SK-N-SH (cell line): ENCODE data around the gene ADAMTS3. TPM values are rescaled to one million over a fixed set of nuclear protein-coding genes. Genes with fewer than 3 reads are reported as not detected.

Experiments
- CTCF ChIA-PET: fragments of 300-600, 350-600 bp; formaldehyde crosslinking; extraction: SDS; loops from one replicate; lab custom pipeline; 2021; lab: Yijun Ruan, JAX
- POLR2A ChIA-PET: fragments of 350-600 bp; sonication (Branson Sonifier 250); formaldehyde crosslinking; extraction: SDS; loops from one replicate; lab custom pipeline; 2020; ENCODE audit warnings: antibody characterized with exemption, inconsistent platforms; lab: Yijun Ruan, JAX
- DNase-seq: peaks from one replicate; pipeline ENCODE4 v3.0.0; 2012
- H2AFZ ChIP-seq: fragments of 200-600 bp; sonication (generic); 2 replicates; pipeline ENCODE4 v1.8.1; 2016; ENCODE audit warnings: antibody characterized with exemption, mild to moderate bottlenecking, low read depth
- H3F3A ChIP-seq: fragments of 200-600 bp; sonication (generic); replicated peaks from 2 replicates; pipeline ENCODE3; 2016; ENCODE audit warnings: antibody characterized with exemption, mild to moderate bottlenecking; ENCODE audit not compliant: insufficient read depth
- H3K27ac ChIP-seq, 2 experiments: fragments of 200-500 bp in 1 of 2; fragments of 200-600 bp in 1 of 2; sonication (Bioruptor generic) in 1 of 2; sonication (generic), shearing (Covaris generic) in 1 of 2; 2 replicates each; pipeline versions ENCODE4 v1.5.1 to v1.6.1; 2014 to 2016; ENCODE audit warnings: low read depth in 2 of 2, inconsistent platforms in 1 of 2, low read length in 1 of 2, mild to moderate bottlenecking in 1 of 2, mixed read lengths in 1 of 2
- H3K27me3 ChIP-seq: fragments of 200-600 bp; sonication (generic), shearing (Covaris generic); 2 replicates; pipeline ENCODE4 v1.6.1; 2016; ENCODE audit warnings: mixed run types; ENCODE audit not compliant: insufficient read depth
- H3K36me3 ChIP-seq, 2 experiments: fragments of 200-500 bp in 1 of 2; fragments of 200-600 bp in 1 of 2; sonication (Bioruptor generic) in 1 of 2; sonication (generic) in 1 of 2; replicated peaks in 1 of 2; 2 replicates each; pipeline versions ENCODE3 to v1.5.1; 2014 to 2016; ENCODE audit warnings: low read length in 1 of 2, mild to moderate bottlenecking in 1 of 2; ENCODE audit not compliant: insufficient read depth in 2 of 2, control insufficient read depth in 1 of 2
- H3K4me1 ChIP-seq, 2 experiments: fragments of 200-500 bp in 1 of 2; fragments of 200-600 bp in 1 of 2; sonication (Bioruptor generic) in 1 of 2; sonication (generic), shearing (Covaris generic) in 1 of 2; 2 replicates each; pipeline versions ENCODE4 v1.5.1 to v1.6.1; 2014 to 2016; ENCODE audit warnings: low read depth in 1 of 2, low read length in 1 of 2, mixed run types in 1 of 2; ENCODE audit not compliant: insufficient read depth in 2 of 2, control insufficient read depth in 1 of 2
- H3K4me2 ChIP-seq: fragments of 200-600 bp; sonication (generic), shearing (Covaris generic); 2 replicates; pipeline ENCODE4 v1.6.1; 2017; ENCODE audit warnings: mixed run types
- H3K4me3 ChIP-seq, 2 experiments: fragments of 200-500 bp in 1 of 2; fragments of 200-600 bp in 1 of 2; sonication (Bioruptor generic) in 1 of 2; sonication (generic), shearing (Covaris generic) in 1 of 2; 2 replicates each; pipeline versions ENCODE4 v1.5.1 to v1.8.1; 2014 to 2016; ENCODE audit warnings: low read depth in 2 of 2, inconsistent platforms in 1 of 2, low read length in 1 of 2, mild to moderate bottlenecking in 1 of 2, mixed read lengths in 1 of 2, moderate library complexity in 1 of 2
- H3K79me2 ChIP-seq: fragments of 200-600 bp; sonication (generic); 2 replicates; pipeline ENCODE4 v1.8.1; 2017; ENCODE audit warnings: mild to moderate bottlenecking; ENCODE audit not compliant: insufficient read depth
- H3K9ac ChIP-seq: fragments of 200-600 bp; sonication (generic); 2 replicates; pipeline ENCODE4 v1.6.1; 2017; ENCODE audit warnings: mixed run types
- H3K9me2 ChIP-seq: fragments of 200-600 bp; sonication (generic); 2 replicates; pipeline ENCODE4 v1.6.1; 2017; ENCODE audit warnings: mixed run types
- H3K9me3 ChIP-seq: fragments of 200-600 bp; sonication (generic); 2 replicates; pipeline ENCODE4 v1.6.1; 2017; ENCODE audit warnings: mixed run types, mild to moderate bottlenecking, moderate library complexity
- H4K20me1 ChIP-seq: fragments of 200-600 bp; sonication (generic); 2 replicates; pipeline ENCODE4 v1.6.1; 2017; ENCODE audit warnings: mild to moderate bottlenecking, mixed run types; ENCODE audit not compliant: insufficient read depth
- EP300 ChIP-seq, 2 experiments: IDR thresholded peaks; 2 replicates each; pipeline versions ENCODE4 v1.4.0 to v1.6.1; 2012; ENCODE audit warnings: borderline replicate concordance in 1 of 2, low read depth in 1 of 2, low read length in 1 of 2
- MEF2A ChIP-seq: IDR thresholded peaks from 2 replicates; pipeline ENCODE4 v1.4.0; 2012; ENCODE audit warnings: low read depth, borderline replicate concordance
- MXI1 ChIP-seq: IDR thresholded peaks from 2 replicates; pipeline ENCODE4 v1.6.1; 2012; ENCODE audit warnings: mild to moderate bottlenecking, low read depth, low read length, improper control_type of control experiment
- NFIC ChIP-seq: IDR thresholded peaks from 2 replicates; pipeline ENCODE4 v1.4.0; 2012; ENCODE audit warnings: borderline replicate concordance
- POLR2AphosphoS5 ChIP-seq: IDR thresholded peaks from 2 replicates; pipeline ENCODE4 v1.6.1; 2012; ENCODE audit warnings: low read depth, low read length
- RXRA ChIP-seq: IDR thresholded peaks from 2 replicates; pipeline ENCODE4 v1.4.0; 2012; ENCODE audit warnings: low read depth, mild to moderate bottlenecking, borderline replicate concordance
- SIN3A ChIP-seq: IDR thresholded peaks from 2 replicates; pipeline ENCODE4 v1.6.1; 2012; ENCODE audit warnings: low read depth, mild to moderate bottlenecking, low read length, moderate library complexity, borderline replicate concordance
- TCF12 ChIP-seq: IDR thresholded peaks from 2 replicates; pipeline ENCODE4 v1.4.0; 2012
- whole genome bisulfite sequencing: methylation state at CpG from one replicate; pipeline ENCODE4 v1.1.6; 2017; ENCODE audit warnings: low lambda C conversion rate; 5-methylcytosine and 5-hydroxymethylcytosine counted together
- polyA plus RNA-seq, 3 experiments: library from polyadenylated mRNA; depleted of rRNA; stranded (reverse); fragments of >200 nt; gene quantifications; 2 replicates each; pipeline ENCODE4 v1.2.3, GENCODE V29; 2012
- TF ChIP-seq, protein P1 (sequence below): fragments of 200-600 bp; sonication (generic); IDR thresholded peaks from 2 replicates; pipeline ENCODE4 v1.6.1; 2017; ENCODE audit warnings: antibody characterized with exemption, mild to moderate bottlenecking, moderate library complexity
- TF ChIP-seq, protein P2 (sequence below): IDR thresholded peaks from 2 replicates; pipeline ENCODE4; 2012

ADAMTS3 gene
- polyA plus RNA-seq, 1 of the 3 experiments (the other 2 are of a cell fraction): 0.99 TPM

DNA sequence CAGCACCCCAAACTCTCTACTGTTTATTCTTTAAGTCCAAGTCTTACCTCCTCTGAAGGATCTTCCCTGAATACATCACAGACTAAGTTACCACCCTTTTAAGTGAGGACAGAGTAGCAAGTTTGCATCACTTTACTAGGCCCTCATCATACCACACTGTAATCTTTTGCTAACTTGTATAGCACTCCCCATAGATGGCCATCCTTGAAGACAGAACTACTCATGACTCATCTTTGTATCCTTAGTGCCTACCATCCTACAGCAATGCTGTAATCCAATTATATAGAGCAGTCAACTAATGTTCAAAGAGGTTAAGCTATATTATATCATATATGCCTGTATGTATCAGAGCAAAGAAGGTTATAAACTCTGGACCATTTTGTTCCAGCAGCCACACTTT is 101.4 kb downstream of the ADAMTS3 start:
- POLR2A ChIA-PET: no interaction called here
- no peaks in the 10 kb centered on the region for H3K79me2 ChIP-seq
- H3K27ac ChIP-seq: no peak overlapping the region
- no peak for DNase-seq
- no peak overlapping the region for H3K4me3 ChIP-seq
- H3K4me2 ChIP-seq: no peak overlapping the region
- no peaks in the 10 kb centered on the region for H3K9me2 ChIP-seq
- no peaks in the 10 kb centered on the region for H3K9me3 ChIP-seq
- H3K36me3 ChIP-seq: no peaks in the 10 kb centered on the region
- H3K4me1 ChIP-seq: peaks cover 0 to 11% of the 10 kb centered on the region in 2 experiments; a peak in 2 of 4 replicates
- no peak overlapping the region for H3K9ac ChIP-seq
- TF ChIP-seq POLR2AphosphoS5 (no peak), RXRA (no peak), MEF2A (no peak), EP300 (IDR thresholded peaks at IDR 0.05; ENCODE audit: borderline replicate concordance in 1 of 2, low read depth in 1 of 2, low read length in 1 of 2) (no peak)
- TF ChIP-seq, protein P1, sequence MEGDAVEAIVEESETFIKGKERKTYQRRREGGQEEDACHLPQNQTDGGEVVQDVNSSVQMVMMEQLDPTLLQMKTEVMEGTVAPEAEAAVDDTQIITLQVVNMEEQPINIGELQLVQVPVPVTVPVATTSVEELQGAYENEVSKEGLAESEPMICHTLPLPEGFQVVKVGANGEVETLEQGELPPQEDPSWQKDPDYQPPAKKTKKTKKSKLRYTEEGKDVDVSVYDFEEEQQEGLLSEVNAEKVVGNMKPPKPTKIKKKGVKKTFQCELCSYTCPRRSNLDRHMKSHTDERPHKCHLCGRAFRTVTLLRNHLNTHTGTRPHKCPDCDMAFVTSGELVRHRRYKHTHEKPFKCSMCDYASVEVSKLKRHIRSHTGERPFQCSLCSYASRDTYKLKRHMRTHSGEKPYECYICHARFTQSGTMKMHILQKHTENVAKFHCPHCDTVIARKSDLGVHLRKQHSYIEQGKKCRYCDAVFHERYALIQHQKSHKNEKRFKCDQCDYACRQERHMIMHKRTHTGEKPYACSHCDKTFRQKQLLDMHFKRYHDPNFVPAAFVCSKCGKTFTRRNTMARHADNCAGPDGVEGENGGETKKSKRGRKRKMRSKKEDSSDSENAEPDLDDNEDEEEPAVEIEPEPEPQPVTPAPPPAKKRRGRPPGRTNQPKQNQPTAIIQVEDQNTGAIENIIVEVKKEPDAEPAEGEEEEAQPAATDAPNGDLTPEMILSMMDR: no peak
- H4K20me1 ChIP-seq: no peaks in the 10 kb centered on the region
- no peaks in the 10 kb centered on the region for H3K27me3 ChIP-seq
- no peak overlapping the region for H2AFZ ChIP-seq
- CTCF ChIA-PET: interaction anchor here (0.7 to 4.5 kb wide), 8 partner anchors 34 to 735 kb away, joined by 3 to 54 read pairs (median 4); no protein-coding TSS in a partner anchor
- no peaks in the 10 kb centered on the region for H3F3A ChIP-seq

DNA sequence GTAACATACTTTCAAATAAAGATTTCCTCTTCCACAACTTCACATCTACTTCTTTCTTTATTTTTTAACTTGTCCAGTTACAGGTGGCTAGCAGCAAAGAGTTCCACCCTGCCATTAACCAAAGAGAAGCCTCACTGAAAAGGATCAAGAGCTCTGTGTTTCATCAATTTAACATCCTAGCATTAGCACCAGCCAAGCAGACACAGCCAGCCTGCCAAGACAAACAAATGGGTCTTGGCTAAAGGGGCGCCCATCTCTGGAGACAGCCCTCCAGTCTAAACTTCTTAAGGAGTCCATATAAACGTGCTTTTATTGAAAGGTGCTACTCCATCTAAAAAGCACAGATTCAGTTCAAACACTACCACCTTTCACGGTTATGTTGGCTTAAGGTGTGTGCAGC is 105.3 kb downstream of the ADAMTS3 start:
- H3K4me3 ChIP-seq: no peak overlapping the region
- peaks cover 0 to 8% of the 10 kb centered on the region in 2 experiments; a peak in 2 of 4 replicates for H3K4me1 ChIP-seq
- H2AFZ ChIP-seq: no peak overlapping the region
- 23% methylated on average over 3 of the region's 3 CpGs for WGBS
- H3K4me2 ChIP-seq: no peak overlapping the region
- no peaks in the 10 kb centered on the region for H3F3A ChIP-seq
- DNase-seq: peak; percentile 6
- H3K27ac ChIP-seq: peak overlapping the region in 1 of 2 experiments; percentile 51; a peak in 2 of 4 replicates
- no peaks in the 10 kb centered on the region for H3K79me2 ChIP-seq
- H3K9ac ChIP-seq: no peak overlapping the region
- 0 out of 4 replicates have a peak, but pooled peaks of 1 of the 2 experiments have one; percentile 9 for TF ChIP-seq EP300 (IDR thresholded peaks at IDR 0.05; ENCODE audit: borderline replicate concordance in 1 of 2, low read depth in 1 of 2, low read length in 1 of 2)
- TF ChIP-seq SIN3A: no peak
- peak; percentile 55; the same call in 1 of the 2 replicates for TF ChIP-seq NFIC
- TF ChIP-seq MXI1: no peak
- peak; percentile 61 for TF ChIP-seq TCF12
- TF ChIP-seq, protein P2, sequence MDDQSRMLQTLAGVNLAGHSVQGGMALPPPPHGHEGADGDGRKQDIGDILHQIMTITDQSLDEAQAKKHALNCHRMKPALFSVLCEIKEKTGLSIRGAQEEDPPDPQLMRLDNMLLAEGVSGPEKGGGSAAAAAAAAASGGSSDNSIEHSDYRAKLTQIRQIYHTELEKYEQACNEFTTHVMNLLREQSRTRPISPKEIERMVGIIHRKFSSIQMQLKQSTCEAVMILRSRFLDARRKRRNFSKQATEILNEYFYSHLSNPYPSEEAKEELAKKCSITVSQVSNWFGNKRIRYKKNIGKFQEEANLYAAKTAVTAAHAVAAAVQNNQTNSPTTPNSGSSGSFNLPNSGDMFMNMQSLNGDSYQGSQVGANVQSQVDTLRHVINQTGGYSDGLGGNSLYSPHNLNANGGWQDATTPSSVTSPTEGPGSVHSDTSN: peak; percentile 28; the same call in 1 of the 2 replicates
- no peaks in the 10 kb centered on the region for H3K27me3 ChIP-seq
- H3K9me2 ChIP-seq: no peaks in the 10 kb centered on the region
- H3K9me3 ChIP-seq: no peaks in the 10 kb centered on the region
- ChIA-PET CTCF (interaction anchor here (0.9 to 2.7 kb wide), 3 partner anchors 20 to 137 kb away, joined by 4 to 15 read pairs (median 4); no protein-coding TSS in a partner anchor), POLR2A (interaction anchor here (0.6 kb wide), 1 partner anchor 77 kb away, joined by 6 read pairs; no protein-coding TSS in a partner anchor)
- H4K20me1 ChIP-seq: no peaks in the 10 kb centered on the region
- no peaks in the 10 kb centered on the region for H3K36me3 ChIP-seq
